Neural cell (in vitro differentiated cells): ENCODE results near the gene YY1. TPM values are rescaled to one million over a fixed set of nuclear protein-coding genes. Genes with fewer than 3 reads are reported as not detected.

Source experiments
- H2AFZ ChIP-seq: fragments of 200-600, 300-800 bp; sonication (generic), shearing (Covaris generic); 2 replicates; pipeline ENCODE4 v1.6.0; 2014; ENCODE audit warnings: low read depth, mild to moderate bottlenecking, antibody characterized with exemption, low read length, moderate library complexity
- H3F3A ChIP-seq: fragments of 200-600 bp; shearing (Covaris generic); 2 replicates; pipeline ENCODE4 v1.6.1; 2016; ENCODE audit warnings: mild to moderate bottlenecking, moderate library complexity, mixed read lengths, antibody characterized with exemption, low read length; ENCODE audit not compliant: insufficient read depth, poor library complexity, severe bottlenecking
- H3K27ac ChIP-seq: fragments of 200-600, 300-800 bp; sonication (generic), shearing (Covaris generic); 2 replicates; pipeline ENCODE4 v1.5.1; 2014; ENCODE audit warnings: mild to moderate bottlenecking, low read length, moderate library complexity
- H3K27me3 ChIP-seq: fragments of 300-800, 200-600 bp; sonication (generic), shearing (Covaris generic); 2 replicates; pipeline ENCODE4 v1.6.0; 2014; ENCODE audit warnings: mild to moderate bottlenecking, low read depth, low read length, moderate library complexity; ENCODE audit not compliant: insufficient read depth
- H3K36me3 ChIP-seq: fragments of 300-800, 200-600 bp; sonication (generic), shearing (Covaris generic); 2 replicates; pipeline ENCODE4 v1.5.1; 2014; ENCODE audit warnings: mild to moderate bottlenecking, antibody characterized with exemption, low read length, moderate library complexity; ENCODE audit not compliant: insufficient read depth
- H3K4me2 ChIP-seq: fragments of 300-800, 200-600 bp; sonication (generic), shearing (Covaris generic); 2 replicates; pipeline ENCODE4 v1.6.0; 2014; ENCODE audit warnings: mild to moderate bottlenecking, low read length
- H3K4me3 ChIP-seq: fragments of 300-800, 200-600 bp; sonication (generic), shearing (Covaris generic); 2 replicates; pipeline ENCODE4 v1.5.1; 2014; ENCODE audit warnings: mild to moderate bottlenecking, low read length, moderate library complexity
- H3K79me2 ChIP-seq: fragments of 200-600 bp; shearing (Covaris generic); replicated peaks from 2 replicates; pipeline ENCODE4 v1.6.0; 2014; ENCODE audit warnings: mild to moderate bottlenecking, low read length, moderate library complexity; ENCODE audit not compliant: insufficient read depth
- H3K9ac ChIP-seq: fragments of 300-800, 200-600 bp; sonication (generic), shearing (Covaris generic); 2 replicates; pipeline ENCODE4 v1.6.1; 2016; ENCODE audit warnings: mild to moderate bottlenecking, low read length, mixed read lengths
- H3K9me2 ChIP-seq: fragments of 200-600 bp; shearing (Covaris generic); 2 replicates; pipeline ENCODE4 v1.6.1; 2016; ENCODE audit warnings: mild to moderate bottlenecking, low read length, mixed read lengths; ENCODE audit not compliant: insufficient read depth
- H3K9me3 ChIP-seq: fragments of 200-600, 300-800 bp; sonication (generic), shearing (Covaris generic); 2 replicates; pipeline ENCODE4 v1.6.1; 2016; ENCODE audit warnings: mild to moderate bottlenecking, mixed run types, low read length, moderate library complexity, mixed read lengths
- H4K20me1 ChIP-seq: fragments of 200-600 bp; shearing (Covaris generic); 2 replicates; pipeline ENCODE4 v1.6.1; 2016; ENCODE audit warnings: mild to moderate bottlenecking, mixed run types; ENCODE audit not compliant: insufficient read depth
- CTCF ChIP-seq: fragments of 450-650 bp; IDR thresholded peaks from 2 replicates; pipeline ENCODE4 v1.5.1; 2014; ENCODE audit warnings: antibody characterized with exemption, mild to moderate bottlenecking, moderate library complexity; ENCODE audit not compliant: poor library complexity, severe bottlenecking
- EP300 ChIP-seq: fragments of 450-650 bp; conservative IDR thresholded peaks from 2 replicates; pipeline ENCODE4 v1.6.1; 2014; ENCODE audit warnings: antibody characterized with exemption, mild to moderate bottlenecking, moderate library complexity; ENCODE audit not compliant: poor library complexity, severe bottlenecking
- EZH2 ChIP-seq: fragments of 200-600, 300-800 bp; shearing (Covaris generic), sonication (generic); IDR thresholded peaks from 2 replicates; pipeline ENCODE4 v1.6.1; 2014; ENCODE audit warnings: antibody characterized with exemption, low read length, borderline replicate concordance, mild to moderate bottlenecking; ENCODE audit not compliant: insufficient read depth, poor library complexity, severe bottlenecking
- MXI1 ChIP-seq: fragments of 450-650 bp; conservative IDR thresholded peaks from 2 replicates; pipeline ENCODE4 v1.6.1; 2014; ENCODE audit warnings: antibody characterized with exemption, mild to moderate bottlenecking; ENCODE audit not compliant: poor library complexity, severe bottlenecking
- POLR2AphosphoS5 ChIP-seq: IDR thresholded peaks from 2 replicates; pipeline ENCODE4 v1.6.1; 2012
- RAD21 ChIP-seq: fragments of 450-650 bp; conservative IDR thresholded peaks from 2 replicates; pipeline ENCODE4 v1.6.1; 2014; ENCODE audit warnings: antibody characterized with exemption, mild to moderate bottlenecking, moderate library complexity
- REST ChIP-seq: IDR thresholded peaks from 2 replicates; pipeline ENCODE4 v1.6.1; 2012; ENCODE audit warnings: borderline replicate concordance
- SMC3 ChIP-seq: fragments of 450-650 bp; conservative IDR thresholded peaks from 2 replicates; pipeline ENCODE4 v1.6.1; 2014; ENCODE audit warnings: antibody characterized with exemption, mild to moderate bottlenecking, moderate library complexity; ENCODE audit not compliant: poor library complexity
- TAF1 ChIP-seq: IDR thresholded peaks from 2 replicates; pipeline ENCODE4 v1.6.1; 2012; ENCODE audit warnings: low read depth
- polyA plus RNA-seq: library from polyadenylated mRNA; depleted of rRNA; stranded (reverse); fragments of >200 nt; gene quantifications from 2 replicates; pipeline ENCODE4 v1.2.3, GENCODE V29; 2014

Gene YY1
- polyA plus RNA-seq, 1 donor from 2014 or later, result 50.4 TPM

- Histone ChIP-seq H3K4me2 (no peak overlapping the region), H3K9me3 (no peaks in the 10 kb centered on the region), H3K27me3 (no peaks in the 10 kb centered on the region), H3K9me2 (no peaks in the 10 kb centered on the region), H3K9ac (no peak overlapping the region), H3F3A (no peaks in the 10 kb centered on the region), H2AFZ (no peak overlapping the region), H3K79me2 (no peaks in the 10 kb centered on the region), H3K4me3 (no peak overlapping the region), H3K36me3 (no peaks in the 10 kb centered on the region), H3K27ac (no peak overlapping the region), H4K20me1 (no peaks in the 10 kb centered on the region)
- TF ChIP-seq CTCF (no peak), EP300 (no peak), REST (no peak), POLR2AphosphoS5 (no peak), EZH2 (no peak), TAF1 (no peak), SMC3 (no peak), RAD21 (no peak), MXI1 (no peak)
Measured at GRCh38 chr14:100327128-100327527, 88.2 kb downstream of the YY1 start.

- Histone ChIP-seq H3K9ac (no peak overlapping the region), H3K4me2 (no peak overlapping the region), H3K36me3 (no peaks in the 10 kb centered on the region), H3K9me2 (no peaks in the 10 kb centered on the region), H3K27ac (no peak overlapping the region), H3K9me3 (no peaks in the 10 kb centered on the region), H2AFZ (no peak overlapping the region), H3K4me3 (no peak overlapping the region), H4K20me1 (no peaks in the 10 kb centered on the region), H3K79me2 (no peaks in the 10 kb centered on the region), H3K27me3 (no peaks in the 10 kb centered on the region), H3F3A (no peaks in the 10 kb centered on the region)
- no peak for TF ChIP-seq RAD21
- TF ChIP-seq POLR2AphosphoS5, result no peak
- TF ChIP-seq MXI1, result no peak
Measured at GRCh38 chr14:100328495-100329163, 89.7 kb downstream of the YY1 start.
